Right lobe of liver (tissue), 4 donors: ENCODE results near the gene CAPN6.

ENCODE experiments used
- CTCF ChIP-seq, 4 donors: fragments of 200-600 bp in 3 of 4; fragments of 450-650 bp in 1 of 4; IDR thresholded peaks; one replicate each; pipeline versions ENCODE4 v1.5.1 to v1.8.0; 2016 to 2022; ENCODE audit warnings: antibody characterized with exemption in 4 of 4, mild to moderate bottlenecking in 2 of 4
- POLR2A ChIP-seq: fragments of 450-650 bp; IDR thresholded peaks from one replicate; pipeline ENCODE4 v1.6.1; 2017; ENCODE audit warnings: antibody characterized with exemption, mild to moderate bottlenecking
- donor health status: DM: no; HTN: no; CAD: no.
- donor health status: DM: no; HTN: no; CAD: no.
- donor health status: DM: no; HTN: yes; CAD: no.

DNA sequence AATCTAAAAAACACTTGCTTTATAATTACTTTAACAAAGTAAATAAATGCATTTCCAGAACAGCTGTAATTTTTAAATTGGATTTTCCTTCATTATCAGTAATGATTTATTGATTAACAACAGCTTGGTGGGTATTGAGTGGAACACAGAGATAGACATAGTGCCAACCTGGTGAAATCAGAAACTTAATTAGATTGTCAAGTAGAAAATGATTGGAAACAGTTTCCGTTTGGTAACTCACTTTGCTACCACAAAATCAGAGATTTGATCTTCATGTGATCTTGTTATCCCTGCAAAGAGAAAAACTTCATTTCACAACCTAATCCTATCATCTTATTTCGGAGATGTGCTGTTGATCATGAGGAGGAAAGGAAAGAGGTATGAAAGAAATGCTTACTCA, 70.8 kb downstream of the CAPN6 start:
- no peak for TF ChIP-seq CTCF (IDR thresholded peaks at IDR 0.05)
- TF ChIP-seq POLR2A: no peak
